Calu3 (cell line): ENCODE results near the gene SETD2. TPM values are rescaled to one million over a fixed set of nuclear protein-coding genes. Genes with fewer than 3 reads are reported as not detected.
"Not testable (repeated sequence)": the region's sequence is repeated elsewhere in the genome, so short reads cannot be mapped to it uniquely, and the experiment has no call there.

ENCODE experiments used
- BruUV-seq: library from RNA; stranded (reverse); fragments of 400-500 nt; replicated peaks from 2 replicates; lab custom pipeline; 2021; lab: Mats Ljungman, UMichigan
- CTCF ChIA-PET: fragments of 300-600 bp; sonication (Branson Sonifier 250); formaldehyde crosslinking; loops from one replicate; lab custom pipeline; 2022; ENCODE audit warnings: antibody characterized with exemption; lab: Charles Lee
- DNase-seq: peaks from one replicate; pipeline ENCODE4 v3.0.0; 2022
- H3K27ac Mint-ChIP-seq: one replicate; pipeline ENCODE4 v1.8.0; 2022; ENCODE audit warnings: mixed read lengths; ENCODE audit not compliant: unreplicated experiment
- H3K27me3 Mint-ChIP-seq: one replicate; pipeline ENCODE4 v1.8.0; 2022; ENCODE audit warnings: mixed read lengths; ENCODE audit not compliant: unreplicated experiment
- H3K36me3 Mint-ChIP-seq: one replicate; pipeline ENCODE4 v1.8.0; 2022; ENCODE audit warnings: mild to moderate bottlenecking, moderate library complexity, mixed read lengths; ENCODE audit not compliant: insufficient read depth, unreplicated experiment
- H3K4me1 Mint-ChIP-seq: one replicate; pipeline ENCODE4 v1.8.0; 2022; ENCODE audit warnings: mild to moderate bottlenecking, low read depth, mixed read lengths; ENCODE audit not compliant: unreplicated experiment
- H3K4me3 Mint-ChIP-seq: one replicate; pipeline ENCODE4 v1.8.0; 2022; ENCODE audit warnings: mild to moderate bottlenecking, low read depth, moderate library complexity, mixed read lengths; ENCODE audit not compliant: unreplicated experiment
- H3K9me3 Mint-ChIP-seq: one replicate; pipeline ENCODE4 v1.8.0; 2022; ENCODE audit warnings: low read depth, mixed read lengths; ENCODE audit not compliant: unreplicated experiment
- intact Hi-C: fragments of 100-400 bp; cut with micrococcal nuclease; formaldehyde crosslinking; loops from one replicate; pipeline ENCODE4 v1.10.0; 2022; ENCODE audit not compliant: unreplicated experiment
- total RNA-seq: library from RNA; stranded (reverse); gene quantifications from 2 replicates; pipeline ENCODE4 v1.2.3, GENCODE V29; 2022
- TF ChIP-seq, protein P1 (sequence below): fragments of 200-600 bp; IDR thresholded peaks from one replicate; pipeline ENCODE4 v1.8.0; 2022; ENCODE audit warnings: antibody characterized with exemption; ENCODE audit not compliant: unreplicated experiment

SETD2 gene
- total RNA-seq, 1 experiment from 2014 or later = 39.2 TPM

GRCh38 chr3:47035645-47036044 lies 128.3 kb downstream of the SETD2 start:
- CTCF ChIA-PET = no interaction called here
- no peak for DNase-seq
- TF ChIP-seq, protein P1, sequence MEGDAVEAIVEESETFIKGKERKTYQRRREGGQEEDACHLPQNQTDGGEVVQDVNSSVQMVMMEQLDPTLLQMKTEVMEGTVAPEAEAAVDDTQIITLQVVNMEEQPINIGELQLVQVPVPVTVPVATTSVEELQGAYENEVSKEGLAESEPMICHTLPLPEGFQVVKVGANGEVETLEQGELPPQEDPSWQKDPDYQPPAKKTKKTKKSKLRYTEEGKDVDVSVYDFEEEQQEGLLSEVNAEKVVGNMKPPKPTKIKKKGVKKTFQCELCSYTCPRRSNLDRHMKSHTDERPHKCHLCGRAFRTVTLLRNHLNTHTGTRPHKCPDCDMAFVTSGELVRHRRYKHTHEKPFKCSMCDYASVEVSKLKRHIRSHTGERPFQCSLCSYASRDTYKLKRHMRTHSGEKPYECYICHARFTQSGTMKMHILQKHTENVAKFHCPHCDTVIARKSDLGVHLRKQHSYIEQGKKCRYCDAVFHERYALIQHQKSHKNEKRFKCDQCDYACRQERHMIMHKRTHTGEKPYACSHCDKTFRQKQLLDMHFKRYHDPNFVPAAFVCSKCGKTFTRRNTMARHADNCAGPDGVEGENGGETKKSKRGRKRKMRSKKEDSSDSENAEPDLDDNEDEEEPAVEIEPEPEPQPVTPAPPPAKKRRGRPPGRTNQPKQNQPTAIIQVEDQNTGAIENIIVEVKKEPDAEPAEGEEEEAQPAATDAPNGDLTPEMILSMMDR = no peak
- H3K36me3 Mint-ChIP-seq = peaks cover 29% of the 10 kb centered on the region
- H3K27ac Mint-ChIP-seq = no peak overlapping the region
- no peak overlapping the region for H3K4me3 Mint-ChIP-seq
- intact Hi-C loops = no loop called here
- no TSS peak for BruUV-seq
- H3K9me3 Mint-ChIP-seq = no peaks in the 10 kb centered on the region
- H3K27me3 Mint-ChIP-seq = no peaks in the 10 kb centered on the region
- H3K4me1 Mint-ChIP-seq = no peaks in the 10 kb centered on the region

GRCh38 chr3:47034868-47035489 lies 128.9 kb downstream of the SETD2 start:
- Mint-ChIP-seq H3K4me1 (no peaks in the 10 kb centered on the region), H3K36me3 (peaks cover 29% of the 10 kb centered on the region), H3K4me3 (no peak overlapping the region), H3K9me3 (no peaks in the 10 kb centered on the region), H3K27ac (no peak overlapping the region), H3K27me3 (no peaks in the 10 kb centered on the region)
- BruUV-seq = no TSS peak
- intact Hi-C loops = no loop called here
- TF ChIP-seq, protein P1 = no peak
- CTCF ChIA-PET = no interaction called here
- no peak for DNase-seq

- intact Hi-C loops, H3K27me3 Mint-ChIP-seq, H3K4me1 Mint-ChIP-seq, H3K27ac Mint-ChIP-seq, H3K9me3 Mint-ChIP-seq, BruUV-seq, DNase-seq, CTCF ChIA-PET, H3K4me3 Mint-ChIP-seq: not testable (repeated sequence)
- H3K36me3 Mint-ChIP-seq = peaks cover 14% of the 10 kb centered on the region
These were observed 132.9 kb downstream of the SETD2 start for GRCh38 chr3:47031041-47031440.

DNA sequence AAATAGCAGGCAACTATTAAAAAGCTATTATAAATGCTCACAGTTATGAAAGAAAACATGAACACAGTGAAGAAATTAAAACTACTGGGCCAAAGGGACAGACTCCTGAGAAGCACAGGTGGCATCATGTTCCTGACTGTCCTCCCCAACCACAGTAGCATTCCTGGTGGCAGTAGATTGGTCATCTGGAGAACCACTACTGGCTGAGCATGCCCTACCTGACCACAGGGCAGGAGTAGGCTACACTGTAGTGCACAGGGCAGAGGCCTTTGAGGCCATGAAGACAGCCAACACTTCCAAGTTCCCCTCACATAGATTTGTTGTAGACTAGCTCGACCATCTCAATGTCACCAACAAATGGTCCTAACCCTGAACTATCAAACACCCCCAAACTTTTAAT lies 135.2 kb downstream of the SETD2 start:
- no peaks in the 10 kb centered on the region for H3K9me3 Mint-ChIP-seq
- H3K27me3 Mint-ChIP-seq = no peaks in the 10 kb centered on the region
- CTCF ChIA-PET = no interaction called here
- BruUV-seq = no TSS peak
- no peak overlapping the region for H3K27ac Mint-ChIP-seq
- H3K36me3 Mint-ChIP-seq = peaks cover 5% of the 10 kb centered on the region
- H3K4me3 Mint-ChIP-seq = no peak overlapping the region
- intact Hi-C loops = no loop called here
- no peak for DNase-seq
- H3K4me1 Mint-ChIP-seq = peaks cover 11% of the 10 kb centered on the region
- TF ChIP-seq, protein P1 = no peak

GRCh38 chr3:47028146-47028545 lies 135.8 kb downstream of the SETD2 start:
- Mint-ChIP-seq H3K4me3 (no peak overlapping the region), H3K27me3 (no peaks in the 10 kb centered on the region), H3K4me1 (peaks cover 11% of the 10 kb centered on the region), H3K27ac (no peak overlapping the region), H3K9me3 (no peaks in the 10 kb centered on the region), H3K36me3 (peaks cover 5% of the 10 kb centered on the region)
- intact Hi-C loops = no loop called here
- BruUV-seq = no TSS peak
- CTCF ChIA-PET = no interaction called here
- DNase-seq = no peak
- TF ChIP-seq, protein P1 = no peak

- DNase-seq, H3K36me3 Mint-ChIP-seq, H3K4me3 Mint-ChIP-seq, BruUV-seq, H3K27me3 Mint-ChIP-seq, H3K9me3 Mint-ChIP-seq, H3K27ac Mint-ChIP-seq, CTCF ChIA-PET, intact Hi-C loops: not testable (repeated sequence)
- H3K4me1 Mint-ChIP-seq = peaks cover 11% of the 10 kb centered on the region
These were observed 137.5 kb downstream of the SETD2 start for GRCh38 chr3:47026432-47026831.
